ENCODE results near the gene P2RX3.

P2RX3 gene

DNA sequence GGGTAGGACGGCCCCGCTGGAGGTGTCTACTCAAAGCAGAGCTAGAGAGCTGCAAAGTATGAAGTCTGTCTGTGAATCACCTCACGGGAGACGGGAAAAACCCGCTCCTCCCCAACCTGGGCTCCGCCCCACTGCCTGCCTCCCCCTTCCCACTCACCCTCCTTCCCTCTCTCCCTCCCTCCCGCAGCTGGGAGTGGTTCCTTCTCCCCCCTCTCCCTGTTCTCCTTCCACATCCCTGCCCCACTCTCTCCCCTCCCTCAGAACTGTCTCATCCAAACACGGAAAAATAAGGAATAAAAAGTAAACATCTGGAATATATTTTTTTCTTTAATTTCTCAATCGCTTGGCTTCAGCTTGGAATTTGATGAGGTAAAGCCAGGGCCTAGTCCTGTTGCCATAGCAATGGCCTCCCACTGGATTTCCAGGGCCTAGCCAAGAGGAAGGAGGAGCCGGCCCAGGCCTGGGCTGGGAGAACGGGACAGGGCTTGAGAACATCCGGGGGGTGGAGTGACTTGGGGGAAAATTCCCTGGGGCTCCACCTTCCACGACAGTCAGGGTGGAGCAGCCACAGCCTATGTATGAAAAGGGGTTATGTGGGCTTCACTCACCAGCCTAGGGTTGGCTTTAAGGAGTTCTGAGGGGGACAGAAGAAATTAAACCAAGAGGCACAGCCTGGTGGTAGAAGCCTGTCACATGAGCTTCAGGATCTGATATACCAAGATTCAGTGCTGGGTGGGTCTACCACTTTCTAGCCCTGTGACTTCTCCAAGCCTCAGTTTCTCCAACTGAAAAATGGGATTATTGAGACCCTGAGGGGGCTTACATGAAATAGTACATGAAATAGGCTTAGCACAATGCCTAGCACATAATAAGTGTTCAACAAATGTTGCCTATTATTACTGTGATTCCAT lies 15.6 kb upstream of the P2RX3 start (continued):
- TF ChIP-seq ZNF146 (tag by site-specific recombination; IDR thresholded peaks at IDR 0.05), result no peak
- TF ChIP-seq ZXDB (tag by site-specific recombination; IDR thresholded peaks at IDR 0.05), result no peak
- TF ChIP-seq ZNF138 (tag by site-specific recombination; IDR thresholded peaks at IDR 0.05; ENCODE audit: borderline replicate concordance), result no peak
- TF ChIP-seq ZNF157 (tag by site-specific recombination; IDR thresholded peaks at IDR 0.05), result no peak
- no peak for TF ChIP-seq ZFP3 (tag by site-specific recombination; IDR thresholded peaks at IDR 0.05; ENCODE audit: low read depth)
- TF ChIP-seq GLI4 (tag by site-specific recombination; IDR thresholded peaks at IDR 0.05), result no peak
- TF ChIP-seq ZBTB20 (tag by site-specific recombination; IDR thresholded peaks at IDR 0.05), result peak; percentile 60
- TF ChIP-seq, protein P1, sequence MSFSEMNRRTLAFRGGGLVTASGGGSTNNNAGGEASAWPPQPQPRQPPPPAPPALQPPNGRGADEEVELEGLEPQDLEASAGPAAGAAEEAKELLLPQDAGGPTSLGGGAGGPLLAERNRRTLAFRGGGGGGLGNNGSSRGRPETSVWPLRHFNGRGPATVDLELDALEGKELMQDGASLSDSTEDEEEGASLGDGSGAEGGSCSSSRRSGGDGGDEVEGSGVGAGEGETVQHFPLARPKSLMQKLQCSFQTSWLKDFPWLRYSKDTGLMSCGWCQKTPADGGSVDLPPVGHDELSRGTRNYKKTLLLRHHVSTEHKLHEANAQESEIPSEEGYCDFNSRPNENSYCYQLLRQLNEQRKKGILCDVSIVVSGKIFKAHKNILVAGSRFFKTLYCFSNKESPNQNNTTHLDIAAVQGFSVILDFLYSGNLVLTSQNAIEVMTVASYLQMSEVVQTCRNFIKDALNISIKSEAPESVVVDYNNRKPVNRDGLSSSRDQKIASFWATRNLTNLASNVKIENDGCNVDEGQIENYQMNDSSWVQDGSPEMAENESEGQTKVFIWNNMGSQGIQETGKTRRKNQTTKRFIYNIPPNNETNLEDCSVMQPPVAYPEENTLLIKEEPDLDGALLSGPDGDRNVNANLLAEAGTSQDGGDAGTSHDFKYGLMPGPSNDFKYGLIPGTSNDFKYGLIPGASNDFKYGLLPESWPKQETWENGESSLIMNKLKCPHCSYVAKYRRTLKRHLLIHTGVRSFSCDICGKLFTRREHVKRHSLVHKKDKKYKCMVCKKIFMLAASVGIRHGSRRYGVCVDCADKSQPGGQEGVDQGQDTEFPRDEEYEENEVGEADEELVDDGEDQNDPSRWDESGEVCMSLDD (tag by site-specific recombination; IDR thresholded peaks at IDR 0.05), result no peak
- no peak for TF ChIP-seq ZNF184 (tag by site-specific recombination; IDR thresholded peaks at IDR 0.05)
- no peak for TF ChIP-seq ZNF560 (tag by site-specific recombination; IDR thresholded peaks at IDR 0.05; ENCODE audit: borderline replicate concordance)
- TF ChIP-seq ZBTB48 (tag by site-specific recombination; IDR thresholded peaks at IDR 0.05), result no peak
- no peak for TF ChIP-seq ZFP37 (tag by site-specific recombination; IDR thresholded peaks at IDR 0.05)
- peak; percentile 41; the same call in 1 of the 2 replicates for TF ChIP-seq ZNF600 (tag by site-specific recombination; IDR thresholded peaks at IDR 0.05)
- TF ChIP-seq, protein P2, sequence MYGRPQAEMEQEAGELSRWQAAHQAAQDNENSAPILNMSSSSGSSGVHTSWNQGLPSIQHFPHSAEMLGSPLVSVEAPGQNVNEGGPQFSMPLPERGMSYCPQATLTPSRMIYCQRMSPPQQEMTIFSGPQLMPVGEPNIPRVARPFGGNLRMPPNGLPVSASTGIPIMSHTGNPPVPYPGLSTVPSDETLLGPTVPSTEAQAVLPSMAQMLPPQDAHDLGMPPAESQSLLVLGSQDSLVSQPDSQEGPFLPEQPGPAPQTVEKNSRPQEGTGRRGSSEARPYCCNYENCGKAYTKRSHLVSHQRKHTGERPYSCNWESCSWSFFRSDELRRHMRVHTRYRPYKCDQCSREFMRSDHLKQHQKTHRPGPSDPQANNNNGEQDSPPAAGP (tag by site-specific recombination; IDR thresholded peaks at IDR 0.05), result no peak; the same call in 1 of the 2 replicates
- TF ChIP-seq ZNF366 (tag by site-specific recombination; conservative IDR thresholded peaks at IDR 0.05), result peak; percentile 76
- TF ChIP-seq ZNF670 (tag by site-specific recombination; IDR thresholded peaks at IDR 0.05; ENCODE audit: low read depth), result no peak
- no peak for TF ChIP-seq MYNN (tag by site-specific recombination; IDR thresholded peaks at IDR 0.05; ENCODE audit: borderline replicate concordance)
- TF ChIP-seq, protein P3, sequence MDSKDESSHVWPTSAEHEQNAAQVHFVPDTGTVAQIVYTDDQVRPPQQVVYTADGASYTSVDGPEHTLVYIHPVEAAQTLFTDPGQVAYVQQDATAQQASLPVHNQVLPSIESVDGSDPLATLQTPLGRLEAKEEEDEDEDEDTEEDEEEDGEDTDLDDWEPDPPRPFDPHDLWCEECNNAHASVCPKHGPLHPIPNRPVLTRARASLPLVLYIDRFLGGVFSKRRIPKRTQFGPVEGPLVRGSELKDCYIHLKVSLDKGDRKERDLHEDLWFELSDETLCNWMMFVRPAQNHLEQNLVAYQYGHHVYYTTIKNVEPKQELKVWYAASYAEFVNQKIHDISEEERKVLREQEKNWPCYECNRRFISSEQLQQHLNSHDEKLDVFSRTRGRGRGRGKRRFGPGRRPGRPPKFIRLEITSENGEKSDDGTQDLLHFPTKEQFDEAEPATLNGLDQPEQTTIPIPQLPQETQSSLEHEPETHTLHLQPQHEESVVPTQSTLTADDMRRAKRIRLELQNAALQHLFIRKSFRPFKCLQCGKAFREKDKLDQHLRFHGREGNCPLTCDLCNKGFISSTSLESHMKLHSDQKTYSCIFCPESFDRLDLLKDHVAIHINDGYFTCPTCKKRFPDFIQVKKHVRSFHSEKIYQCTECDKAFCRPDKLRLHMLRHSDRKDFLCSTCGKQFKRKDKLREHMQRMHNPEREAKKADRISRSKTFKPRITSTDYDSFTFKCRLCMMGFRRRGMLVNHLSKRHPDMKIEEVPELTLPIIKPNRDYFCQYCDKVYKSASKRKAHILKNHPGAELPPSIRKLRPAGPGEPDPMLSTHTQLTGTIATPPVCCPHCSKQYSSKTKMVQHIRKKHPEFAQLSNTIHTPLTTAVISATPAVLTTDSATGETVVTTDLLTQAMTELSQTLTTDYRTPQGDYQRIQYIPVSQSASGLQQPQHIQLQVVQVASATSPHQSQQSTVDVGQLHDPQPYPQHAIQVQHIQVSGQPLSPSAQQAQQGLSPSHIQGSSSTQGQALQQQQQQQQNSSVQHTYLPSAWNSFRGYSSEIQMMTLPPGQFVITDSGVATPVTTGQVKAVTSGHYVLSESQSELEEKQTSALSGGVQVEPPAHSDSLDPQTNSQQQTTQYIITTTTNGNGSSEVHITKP (tag by site-specific recombination; IDR thresholded peaks at IDR 0.05), result peak; percentile 89
- TF ChIP-seq, protein P4, sequence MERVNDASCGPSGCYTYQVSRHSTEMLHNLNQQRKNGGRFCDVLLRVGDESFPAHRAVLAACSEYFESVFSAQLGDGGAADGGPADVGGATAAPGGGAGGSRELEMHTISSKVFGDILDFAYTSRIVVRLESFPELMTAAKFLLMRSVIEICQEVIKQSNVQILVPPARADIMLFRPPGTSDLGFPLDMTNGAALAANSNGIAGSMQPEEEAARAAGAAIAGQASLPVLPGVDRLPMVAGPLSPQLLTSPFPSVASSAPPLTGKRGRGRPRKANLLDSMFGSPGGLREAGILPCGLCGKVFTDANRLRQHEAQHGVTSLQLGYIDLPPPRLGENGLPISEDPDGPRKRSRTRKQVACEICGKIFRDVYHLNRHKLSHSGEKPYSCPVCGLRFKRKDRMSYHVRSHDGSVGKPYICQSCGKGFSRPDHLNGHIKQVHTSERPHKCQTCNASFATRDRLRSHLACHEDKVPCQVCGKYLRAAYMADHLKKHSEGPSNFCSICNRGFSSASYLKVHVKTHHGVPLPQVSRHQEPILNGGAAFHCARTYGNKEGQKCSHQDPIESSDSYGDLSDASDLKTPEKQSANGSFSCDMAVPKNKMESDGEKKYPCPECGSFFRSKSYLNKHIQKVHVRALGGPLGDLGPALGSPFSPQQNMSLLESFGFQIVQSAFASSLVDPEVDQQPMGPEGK (tag by site-specific recombination; IDR thresholded peaks at IDR 0.05), result peak; percentile 46; the same call in 1 of the 2 replicates
- TF ChIP-seq ZNF169 (tag by site-specific recombination; IDR thresholded peaks at IDR 0.05), result no peak
- no peak for TF ChIP-seq TCF7L2 (IDR thresholded peaks at IDR 0.05; ENCODE audit: borderline replicate concordance, low read depth, low read length)
- TF ChIP-seq TRIM28 (IDR thresholded peaks at IDR 0.05; ENCODE audit: borderline replicate concordance, low read length), result no peak
- TF ChIP-seq ZNF664 (tag by site-specific recombination; IDR thresholded peaks at IDR 0.05), result peak; percentile 62; the same call in 1 of the 2 replicates
- TF ChIP-seq, protein P5, sequence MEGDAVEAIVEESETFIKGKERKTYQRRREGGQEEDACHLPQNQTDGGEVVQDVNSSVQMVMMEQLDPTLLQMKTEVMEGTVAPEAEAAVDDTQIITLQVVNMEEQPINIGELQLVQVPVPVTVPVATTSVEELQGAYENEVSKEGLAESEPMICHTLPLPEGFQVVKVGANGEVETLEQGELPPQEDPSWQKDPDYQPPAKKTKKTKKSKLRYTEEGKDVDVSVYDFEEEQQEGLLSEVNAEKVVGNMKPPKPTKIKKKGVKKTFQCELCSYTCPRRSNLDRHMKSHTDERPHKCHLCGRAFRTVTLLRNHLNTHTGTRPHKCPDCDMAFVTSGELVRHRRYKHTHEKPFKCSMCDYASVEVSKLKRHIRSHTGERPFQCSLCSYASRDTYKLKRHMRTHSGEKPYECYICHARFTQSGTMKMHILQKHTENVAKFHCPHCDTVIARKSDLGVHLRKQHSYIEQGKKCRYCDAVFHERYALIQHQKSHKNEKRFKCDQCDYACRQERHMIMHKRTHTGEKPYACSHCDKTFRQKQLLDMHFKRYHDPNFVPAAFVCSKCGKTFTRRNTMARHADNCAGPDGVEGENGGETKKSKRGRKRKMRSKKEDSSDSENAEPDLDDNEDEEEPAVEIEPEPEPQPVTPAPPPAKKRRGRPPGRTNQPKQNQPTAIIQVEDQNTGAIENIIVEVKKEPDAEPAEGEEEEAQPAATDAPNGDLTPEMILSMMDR (tag by site-specific recombination; IDR thresholded peaks at IDR 0.05), result no peak
- TF ChIP-seq, protein P6, sequence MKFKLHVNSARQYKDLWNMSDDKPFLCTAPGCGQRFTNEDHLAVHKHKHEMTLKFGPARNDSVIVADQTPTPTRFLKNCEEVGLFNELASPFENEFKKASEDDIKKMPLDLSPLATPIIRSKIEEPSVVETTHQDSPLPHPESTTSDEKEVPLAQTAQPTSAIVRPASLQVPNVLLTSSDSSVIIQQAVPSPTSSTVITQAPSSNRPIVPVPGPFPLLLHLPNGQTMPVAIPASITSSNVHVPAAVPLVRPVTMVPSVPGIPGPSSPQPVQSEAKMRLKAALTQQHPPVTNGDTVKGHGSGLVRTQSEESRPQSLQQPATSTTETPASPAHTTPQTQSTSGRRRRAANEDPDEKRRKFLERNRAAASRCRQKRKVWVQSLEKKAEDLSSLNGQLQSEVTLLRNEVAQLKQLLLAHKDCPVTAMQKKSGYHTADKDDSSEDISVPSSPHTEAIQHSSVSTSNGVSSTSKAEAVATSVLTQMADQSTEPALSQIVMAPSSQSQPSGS (tag by site-specific recombination; IDR thresholded peaks at IDR 0.05; ENCODE audit: low read depth), result no peak
- TF ChIP-seq ZNF521 (tag by site-specific recombination; IDR thresholded peaks at IDR 0.05), result no peak
- no peak for TF ChIP-seq ZNF133 (tag by site-specific recombination; IDR thresholded peaks at IDR 0.05)
